Activated T-cell treated with anti-CD3 and anti-CD28 coated beads for 1 hour (primary cell): ENCODE data around the gene CD300H.
"Not testable (repeated sequence)": the region's sequence is repeated elsewhere in the genome, so short reads cannot be mapped to it uniquely, and the experiment has no call there.

Source experiments
- DNase-seq: peaks from one replicate; pipeline ENCODE4 v3.0.0-alpha.2; 2020; ENCODE audit warnings: low read depth

Gene CD300H

GRCh38 chr17:74584292-74585060 is 17.2 kb upstream of the CD300H start:
- DNase-seq = no peak

GRCh38 chr17:74582633-74583032 is 15.3 kb upstream of the CD300H start:
- no peak for DNase-seq

GRCh38 chr17:74579900-74580299 is 12.6 kb upstream of the CD300H start:
- no peak for DNase-seq

- no peak for DNase-seq
Measured at GRCh38 chr17:74578979-74579378, 11.7 kb upstream of the CD300H start.

GRCh38 chr17:74574489-74575142 is 7.3 kb upstream of the CD300H start:
- no peak for DNase-seq

GRCh38 chr17:74573635-74574034 is 6.3 kb upstream of the CD300H start:
- not testable (repeated sequence) for DNase-seq

- no peak for DNase-seq
Measured at GRCh38 chr17:74573169-74573568, 5.9 kb upstream of the CD300H start.

GRCh38 chr17:74571621-74572270 is 4.4 kb upstream of the CD300H start:
- DNase-seq = no peak

GRCh38 chr17:74569020-74570003 is 2.0 kb upstream of the CD300H start:
- DNase-seq = no peak

- DNase-seq = no peak
Measured at GRCh38 chr17:74568106-74568873, 981 bp upstream of the CD300H start.

GRCh38 chr17:74566132-74566753 is 1.1 kb downstream of the CD300H start:
- DNase-seq = peak; percentile 10

GRCh38 chr17:74565126-74565525 is 2.2 kb downstream of the CD300H start:
- no peak for DNase-seq

GRCh38 chr17:74563358-74563757 is 4.0 kb downstream of the CD300H start:
- no peak for DNase-seq

GRCh38 chr17:74561586-74561985 is 5.7 kb downstream of the CD300H start:
- DNase-seq = no peak

- DNase-seq = no peak
Measured at GRCh38 chr17:74558882-74559519, 8.3 kb downstream of the CD300H start.

- not testable (repeated sequence) for DNase-seq
Measured at GRCh38 chr17:74558402-74558801, 8.9 kb downstream of the CD300H start.

GRCh38 chr17:74555427-74555940 is 11.8 kb downstream of the CD300H start:
- no peak for DNase-seq

GRCh38 chr17:74554909-74555308 is 12.4 kb downstream of the CD300H start:
- DNase-seq = no peak

GRCh38 chr17:74552037-74552436 is 15.3 kb downstream of the CD300H start:
- DNase-seq = no peak

GRCh38 chr17:74550602-74551001 is 16.7 kb downstream of the CD300H start:
- DNase-seq = no peak
